ENCODE data around the gene ZDHHC19.
"Not testable (repeated sequence)": the region's sequence is repeated elsewhere in the genome, so short reads cannot be mapped to it uniquely, and the experiment has no call there.

Gene ZDHHC19

DNA sequence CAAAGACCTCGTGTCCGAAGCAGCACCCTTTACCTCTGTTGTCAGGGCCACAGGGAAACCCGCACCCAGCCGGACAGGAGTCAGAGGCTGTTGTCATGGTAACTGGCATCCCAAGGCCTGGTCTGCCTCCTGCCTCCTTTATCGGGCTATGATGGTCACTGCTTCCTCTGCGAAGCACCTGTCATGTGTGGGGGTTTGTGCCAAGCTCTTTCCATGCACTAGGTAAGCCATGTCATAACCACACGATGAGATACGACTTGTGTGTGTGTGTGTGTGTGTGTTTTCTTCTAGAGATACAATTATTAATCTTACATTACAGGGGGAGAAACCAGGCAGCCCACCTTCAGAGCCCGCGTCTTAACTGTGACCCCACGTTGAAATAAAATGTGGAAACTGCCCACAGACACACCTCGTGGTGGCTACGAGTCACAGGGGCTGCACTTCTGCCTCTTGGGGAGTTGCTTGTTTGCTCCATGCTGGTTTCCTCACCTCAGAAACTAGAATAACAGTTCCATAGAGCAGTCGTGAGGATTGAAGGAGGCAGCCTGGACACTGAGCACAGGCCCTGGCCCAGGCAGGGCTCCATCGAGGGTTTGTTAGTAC, 18.0 kb downstream of the ZDHHC19 start:
- TF ChIP-seq, protein P1, sequence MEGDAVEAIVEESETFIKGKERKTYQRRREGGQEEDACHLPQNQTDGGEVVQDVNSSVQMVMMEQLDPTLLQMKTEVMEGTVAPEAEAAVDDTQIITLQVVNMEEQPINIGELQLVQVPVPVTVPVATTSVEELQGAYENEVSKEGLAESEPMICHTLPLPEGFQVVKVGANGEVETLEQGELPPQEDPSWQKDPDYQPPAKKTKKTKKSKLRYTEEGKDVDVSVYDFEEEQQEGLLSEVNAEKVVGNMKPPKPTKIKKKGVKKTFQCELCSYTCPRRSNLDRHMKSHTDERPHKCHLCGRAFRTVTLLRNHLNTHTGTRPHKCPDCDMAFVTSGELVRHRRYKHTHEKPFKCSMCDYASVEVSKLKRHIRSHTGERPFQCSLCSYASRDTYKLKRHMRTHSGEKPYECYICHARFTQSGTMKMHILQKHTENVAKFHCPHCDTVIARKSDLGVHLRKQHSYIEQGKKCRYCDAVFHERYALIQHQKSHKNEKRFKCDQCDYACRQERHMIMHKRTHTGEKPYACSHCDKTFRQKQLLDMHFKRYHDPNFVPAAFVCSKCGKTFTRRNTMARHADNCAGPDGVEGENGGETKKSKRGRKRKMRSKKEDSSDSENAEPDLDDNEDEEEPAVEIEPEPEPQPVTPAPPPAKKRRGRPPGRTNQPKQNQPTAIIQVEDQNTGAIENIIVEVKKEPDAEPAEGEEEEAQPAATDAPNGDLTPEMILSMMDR (IDR thresholded peaks at IDR 0.05), result no peak
- Histone ChIP-seq H3K4me3 (no peak overlapping the region), H3K27ac (peak overlapping the region in 1 of 2 donors; percentile 32)
- DNase-seq (ENCODE audit: low spot score), result no peak

DNA sequence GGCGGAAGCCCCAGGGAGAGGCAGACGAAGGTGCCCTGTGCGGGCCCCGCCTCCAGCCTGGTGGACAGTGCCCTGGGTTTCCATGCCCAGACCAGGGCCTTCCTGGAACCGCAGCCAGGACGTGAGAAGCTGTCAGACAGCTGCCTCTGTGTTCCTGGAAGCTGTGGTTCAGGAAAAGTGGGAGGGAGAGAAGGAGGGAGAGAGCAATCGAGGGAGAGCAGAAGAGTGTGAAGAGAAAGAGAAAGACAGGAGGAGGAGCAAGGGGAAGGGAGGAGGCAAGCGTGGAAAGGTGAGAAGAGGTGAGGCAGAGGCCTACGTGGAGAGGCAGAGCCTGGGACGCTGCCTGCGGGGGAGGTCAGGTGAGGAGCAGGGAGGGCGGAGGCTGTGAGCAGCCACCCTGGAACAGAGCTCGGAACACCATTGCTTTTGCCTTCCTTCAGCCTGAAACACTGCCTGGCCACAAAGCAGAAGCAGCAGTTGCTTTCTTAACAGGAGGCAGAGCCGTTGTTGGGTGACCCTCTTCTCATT, 18.6 kb downstream of the ZDHHC19 start:
- TF ChIP-seq, protein P1 (IDR thresholded peaks at IDR 0.05), result no peak
- Histone ChIP-seq H3K4me3 (no peak overlapping the region), H3K27ac (peak overlapping the region in 1 of 2 donors; percentile 32)
- DNase-seq (ENCODE audit: low spot score), result no peak

DNA sequence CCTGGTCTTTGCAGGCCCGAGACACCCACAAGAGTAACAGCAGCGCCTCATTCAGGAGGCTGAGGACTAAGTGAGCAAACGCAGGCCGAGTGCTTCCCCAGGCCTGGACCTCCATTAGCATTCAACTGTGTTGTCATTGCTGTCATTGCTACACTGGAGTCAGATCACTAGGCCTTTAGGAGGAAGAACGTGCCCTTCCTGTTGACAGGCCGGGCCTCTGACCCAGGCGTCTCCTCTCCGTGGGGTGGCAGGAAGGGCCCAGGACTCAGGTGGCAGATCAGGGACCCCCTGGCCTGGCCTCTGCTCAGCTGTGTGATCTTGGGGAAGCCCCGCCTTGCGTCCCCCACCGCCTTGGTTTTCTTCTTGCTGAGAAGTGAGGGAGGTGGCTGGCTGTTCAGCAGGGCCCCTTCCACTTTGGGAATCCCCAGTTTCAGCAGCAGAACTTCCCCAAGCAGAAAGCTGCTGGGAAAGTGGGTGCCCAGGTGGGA, 19.1 kb downstream of the ZDHHC19 start:
- Histone ChIP-seq H3K4me3 (no peak overlapping the region), H3K27ac (peak overlapping the region in 1 of 2 donors; percentile 32)
- no peak for DNase-seq (ENCODE audit: low spot score)
- TF ChIP-seq, protein P1 (IDR thresholded peaks at IDR 0.05), result no peak

DNA sequence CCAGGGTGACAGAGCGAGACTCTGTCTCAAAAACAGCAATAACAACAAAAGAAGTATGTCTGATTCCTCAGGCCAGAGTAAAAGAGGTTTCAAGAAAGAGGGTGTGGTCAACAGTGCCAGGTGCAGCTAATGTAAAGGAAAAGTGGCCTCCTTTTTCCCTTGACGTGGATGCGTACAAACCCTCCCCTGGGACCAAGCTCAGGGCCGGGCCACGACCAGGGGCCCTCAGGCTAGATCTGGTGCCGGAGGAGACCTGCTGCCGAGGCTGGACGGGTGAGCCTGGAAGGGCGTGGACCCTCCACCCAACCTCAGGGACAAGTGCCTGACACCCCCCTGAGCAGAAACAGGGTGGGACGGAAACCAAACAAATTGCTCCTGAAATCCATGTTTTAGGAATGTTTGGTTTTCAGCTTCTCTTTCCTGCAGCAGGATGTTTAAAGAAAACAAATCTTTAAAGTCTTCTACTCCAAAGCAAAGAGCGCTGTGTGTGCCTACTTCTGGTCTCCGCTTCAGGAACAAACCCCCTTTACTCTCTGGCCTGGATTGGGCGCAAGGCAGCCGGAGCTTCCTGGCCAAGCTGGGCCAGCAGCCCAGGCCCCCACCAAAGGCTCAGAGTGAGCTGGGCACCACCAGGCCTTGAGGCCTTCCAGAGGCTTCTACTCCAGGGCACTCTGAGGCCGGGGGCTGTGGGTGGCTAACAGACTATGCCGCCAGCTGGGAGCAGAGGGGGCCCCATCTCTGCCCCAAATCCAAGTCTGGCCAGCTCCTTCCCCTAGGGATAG, 21.4 kb downstream of the ZDHHC19 start:
- no peak overlapping the region for H3K4me3 ChIP-seq
- DNase-seq (ENCODE audit: low spot score), result no peak

DNA sequence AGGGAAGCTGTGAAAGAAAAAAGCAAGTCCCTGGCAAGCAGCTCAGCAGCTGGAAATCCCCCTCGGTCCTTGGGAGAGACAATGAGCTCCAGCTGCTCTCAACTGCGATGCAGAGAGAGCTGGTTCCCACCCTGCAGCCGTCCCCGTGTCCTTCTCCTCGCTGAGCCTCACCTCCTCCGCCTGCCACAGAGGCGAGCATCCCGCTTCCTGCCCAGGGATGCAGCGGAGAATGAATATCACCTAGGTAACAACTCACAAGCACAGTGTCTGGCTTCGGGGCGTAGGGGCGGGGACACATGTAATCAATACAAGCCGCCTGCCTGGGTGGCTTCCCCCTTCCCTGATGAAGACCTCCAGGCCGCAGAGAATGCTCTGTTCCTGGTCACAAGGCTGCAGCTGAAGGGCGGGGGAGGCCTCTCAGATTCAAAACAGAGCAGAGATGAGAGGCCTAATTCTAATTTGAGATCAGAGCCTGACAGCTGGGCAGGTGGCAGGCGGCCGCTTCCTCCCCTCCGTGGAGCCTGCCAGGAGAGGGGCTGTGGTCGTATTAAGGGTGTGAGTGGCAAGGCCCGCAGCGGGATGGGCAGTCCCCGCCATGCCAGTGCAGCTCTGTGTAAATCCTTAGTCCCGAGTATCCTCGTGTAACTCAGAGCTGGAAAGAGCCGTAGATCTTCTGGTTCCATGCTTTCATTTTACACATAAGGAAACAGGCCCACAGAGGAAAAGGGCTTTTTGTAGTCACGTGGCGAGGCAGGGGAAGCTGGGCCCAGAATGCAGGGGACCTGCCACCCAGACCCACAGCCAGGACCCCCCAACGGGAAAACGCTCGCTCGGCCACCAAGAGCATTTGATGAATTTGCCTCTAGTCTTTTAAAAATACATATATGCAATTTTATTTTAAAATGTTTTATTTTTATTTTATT, 24.3 kb downstream of the ZDHHC19 start:
- TF ChIP-seq, protein P1 (IDR thresholded peaks at IDR 0.05), result no peak
- no peak overlapping the region for H3K4me3 ChIP-seq
- H3K27ac ChIP-seq, result no peak overlapping the region
- no peak for DNase-seq (ENCODE audit: low spot score)

More for the DNA sequence above, 21.4 kb downstream of the ZDHHC19 start:
- TF ChIP-seq, protein P1 (IDR thresholded peaks at IDR 0.05), result no peak
- H3K27ac ChIP-seq, result no peak overlapping the region

DNA sequence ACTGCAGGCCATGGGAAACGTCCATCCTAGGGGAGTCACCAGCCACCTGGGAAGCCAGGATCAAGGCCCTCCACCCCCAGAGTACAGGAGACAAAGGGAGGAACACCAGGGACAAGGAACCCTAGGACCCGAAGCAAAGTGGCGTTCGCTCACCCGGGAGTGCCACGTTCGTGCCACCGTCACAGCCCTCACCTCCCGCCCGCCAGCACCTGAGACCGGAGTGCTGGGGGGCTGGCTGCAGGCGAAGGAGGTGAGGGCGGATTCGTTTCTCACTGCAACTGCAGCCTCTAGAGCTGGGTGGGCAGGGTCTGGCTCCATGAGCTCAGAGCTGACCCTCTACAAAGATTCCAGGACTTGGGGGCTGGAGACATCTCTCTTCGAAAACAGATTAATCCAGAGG, 26.3 kb downstream of the ZDHHC19 start:
- TF ChIP-seq, protein P1 (IDR thresholded peaks at IDR 0.05), result no peak
- Histone ChIP-seq H3K27ac (no peak overlapping the region), H3K4me3 (no peak overlapping the region)
- DNase-seq (ENCODE audit: low spot score), result no peak

DNA sequence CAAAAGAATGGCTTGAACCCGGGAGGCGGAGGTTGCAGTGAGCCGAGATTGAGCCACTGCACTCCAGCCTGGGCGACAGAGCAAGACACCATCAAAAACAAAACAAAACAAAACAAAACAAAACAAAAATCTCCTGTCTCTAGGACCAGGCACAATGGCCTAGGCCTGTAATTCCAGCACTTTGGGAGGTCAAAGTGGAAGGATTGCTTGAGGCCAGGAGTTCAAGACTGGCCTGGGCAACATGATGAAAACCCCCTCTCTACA, 27.1 kb downstream of the ZDHHC19 start:
- not testable (repeated sequence) for H3K27ac ChIP-seq; DNase-seq (ENCODE audit: low spot score); H3K4me3 ChIP-seq
